HG03097 (cell line): ENCODE data around the gene ABCA8.
"Not testable (repeated sequence)": the region's sequence is repeated elsewhere in the genome, so short reads cannot be mapped to it uniquely, and the experiment has no call there.

Experiments used
- ATAC-seq: cut with Tn5 transposase; IDR thresholded peaks from one replicate; pipeline ENCODE4 v1.9.1; 2021; ENCODE audit not compliant: unreplicated experiment, low FRiP score

The ABCA8 gene

DNA sequence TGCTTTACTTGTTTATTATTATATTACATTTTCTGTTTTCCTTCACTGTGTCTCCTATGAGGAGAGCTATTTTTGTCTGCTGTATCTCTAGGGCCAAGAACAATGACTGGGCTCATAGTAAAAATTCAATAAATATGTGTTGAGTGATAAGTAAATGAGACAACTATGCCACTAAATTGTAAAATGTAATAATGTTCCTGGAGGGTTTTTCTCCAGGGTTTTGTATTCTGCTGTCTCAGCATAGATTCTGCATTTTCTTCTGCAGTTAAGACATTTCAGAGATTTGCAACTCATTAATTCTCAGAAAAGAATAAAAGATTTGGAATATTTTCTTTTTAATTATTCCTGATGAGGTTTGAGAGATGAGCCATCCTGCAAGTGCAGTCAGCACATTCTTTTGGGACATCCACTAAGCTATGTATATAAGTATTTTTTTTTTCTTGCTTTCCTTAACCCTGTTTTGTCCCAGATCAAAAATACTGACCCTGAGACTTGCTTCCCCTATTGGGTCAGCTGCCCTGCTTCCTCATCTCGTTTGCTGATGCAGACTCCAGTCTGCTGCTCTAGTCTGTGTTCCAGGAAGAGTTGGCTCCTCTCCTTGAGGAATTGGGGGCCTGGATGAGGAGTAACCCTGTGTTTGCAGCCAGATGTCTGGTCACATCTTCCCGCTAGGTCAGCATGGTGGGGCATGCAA is 122.9 kb downstream of the ABCA8 start:
- ATAC-seq: no peak

DNA sequence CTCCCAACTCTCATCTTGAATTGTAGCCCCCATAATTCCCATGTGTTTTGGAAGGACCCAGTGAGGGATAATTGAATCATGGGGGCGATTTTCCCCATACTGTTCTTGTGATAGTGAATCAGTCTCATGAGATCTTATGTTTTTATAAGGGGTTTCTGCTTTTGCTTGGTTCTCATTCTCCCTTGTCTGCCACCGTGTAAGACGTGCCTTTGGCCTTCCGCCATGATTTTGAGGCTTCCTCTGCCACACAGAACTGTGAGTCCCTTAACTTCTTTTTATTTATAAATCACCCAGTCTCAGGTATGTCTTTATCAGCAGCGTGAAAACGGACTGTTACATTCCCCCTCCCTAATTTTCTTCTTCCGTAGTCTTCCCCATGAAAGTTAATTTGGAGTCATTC is 124.0 kb downstream of the ABCA8 start:
- no peak for ATAC-seq

DNA sequence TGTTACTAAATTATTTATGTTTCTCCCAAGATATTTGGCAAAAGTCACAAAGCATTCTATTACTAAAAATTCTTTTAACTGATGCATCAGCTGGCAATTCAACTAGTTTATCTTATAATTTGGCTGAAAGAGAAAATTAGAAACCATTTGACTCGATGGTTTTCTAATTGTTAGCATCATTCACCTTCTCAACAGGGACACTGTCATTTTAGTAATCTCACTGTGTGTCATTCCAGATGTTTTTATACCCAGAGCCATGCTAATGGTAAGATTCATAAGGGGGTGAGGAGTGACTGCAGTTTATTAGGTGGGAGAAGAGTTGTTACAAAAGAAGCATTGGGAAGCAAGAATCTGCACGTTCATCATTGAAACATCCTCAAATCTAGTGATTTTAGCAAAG is 124.9 kb downstream of the ABCA8 start:
- ATAC-seq: no peak

DNA sequence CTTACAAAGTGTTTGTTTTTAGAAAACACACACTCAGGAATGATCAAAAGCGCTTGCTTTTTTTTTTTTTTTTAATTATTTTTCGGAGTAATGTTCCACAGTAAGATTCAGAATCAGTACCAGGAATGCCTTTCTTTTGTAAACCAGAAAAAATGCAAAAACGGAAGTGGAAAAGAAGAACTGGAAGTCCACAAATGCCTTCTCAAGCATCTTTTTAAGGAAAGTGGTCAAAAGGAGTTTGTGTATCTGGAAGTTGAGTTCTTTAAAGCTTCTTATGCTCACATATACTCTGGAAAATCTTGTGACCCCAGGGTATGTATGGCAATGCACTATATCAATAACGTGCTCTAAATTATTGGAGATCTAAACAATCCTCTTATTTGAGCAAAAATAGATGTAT is 126.0 kb downstream of the ABCA8 start:
- no peak for ATAC-seq

DNA sequence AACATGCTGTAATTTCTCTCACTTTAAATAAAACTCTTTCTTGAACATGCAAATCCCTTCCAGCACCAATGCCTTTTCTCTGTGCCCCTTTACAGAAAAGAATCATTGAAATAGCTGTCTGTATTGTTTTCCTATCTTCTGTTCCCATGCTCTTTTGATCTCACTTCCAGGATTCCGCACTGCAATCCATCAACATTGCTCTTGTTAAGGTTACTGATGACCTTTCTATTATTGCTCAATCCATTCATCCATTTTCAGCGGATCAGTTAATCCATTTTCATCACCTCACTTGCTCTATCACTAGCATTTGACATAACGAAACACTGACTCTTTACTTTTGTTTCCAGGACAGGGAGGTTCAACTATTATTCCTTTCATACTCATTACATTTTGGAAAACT is 130.5 kb downstream of the ABCA8 start:
- no peak for ATAC-seq

DNA sequence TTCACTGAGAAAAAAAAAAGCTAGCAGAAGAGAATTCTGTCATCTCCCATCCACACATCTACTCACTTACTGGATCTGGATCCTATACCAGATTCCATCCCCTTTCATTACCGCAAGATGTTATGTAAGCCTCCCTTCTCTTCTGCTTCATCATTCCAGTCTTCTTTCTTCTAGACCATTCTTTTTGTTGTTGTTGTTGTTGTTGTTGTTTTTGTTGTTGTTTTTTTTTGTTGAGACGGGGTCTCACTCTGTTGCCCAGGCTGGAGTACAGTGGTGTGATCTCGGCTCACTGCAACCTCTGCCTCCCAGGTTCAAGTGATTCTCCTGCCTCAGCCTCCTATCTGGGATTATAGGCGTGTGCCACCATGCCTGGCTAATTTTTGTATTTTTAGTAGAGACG is 131.0 kb downstream of the ABCA8 start:
- not testable (repeated sequence) for ATAC-seq

DNA sequence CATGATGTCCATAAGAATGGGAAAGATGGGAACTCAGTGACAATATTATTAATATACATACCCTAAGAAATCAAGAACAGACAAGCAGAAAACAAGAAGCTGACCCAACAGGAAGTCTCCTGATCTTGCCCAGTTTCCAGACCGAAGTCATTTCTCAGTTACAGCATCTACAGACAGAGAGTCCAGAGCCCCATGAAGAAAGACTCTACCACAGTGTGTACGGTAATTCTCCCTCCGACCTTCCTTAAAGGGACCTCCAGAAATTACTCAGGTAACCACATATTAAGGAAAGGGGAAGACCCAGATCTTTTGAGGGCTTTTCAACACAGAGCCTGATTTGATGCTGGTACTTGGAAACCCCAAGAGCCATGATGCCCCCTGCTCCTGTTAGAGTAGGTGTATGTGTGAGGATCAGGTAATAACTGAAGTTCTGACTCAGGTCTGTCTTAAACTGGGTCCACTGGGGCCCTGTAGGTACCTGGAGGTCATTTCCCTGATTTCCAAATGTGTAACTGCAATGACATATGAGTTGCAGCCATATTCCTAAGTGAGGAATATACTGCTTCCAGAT is 132.4 kb downstream of the ABCA8 start:
- ATAC-seq: no peak

DNA sequence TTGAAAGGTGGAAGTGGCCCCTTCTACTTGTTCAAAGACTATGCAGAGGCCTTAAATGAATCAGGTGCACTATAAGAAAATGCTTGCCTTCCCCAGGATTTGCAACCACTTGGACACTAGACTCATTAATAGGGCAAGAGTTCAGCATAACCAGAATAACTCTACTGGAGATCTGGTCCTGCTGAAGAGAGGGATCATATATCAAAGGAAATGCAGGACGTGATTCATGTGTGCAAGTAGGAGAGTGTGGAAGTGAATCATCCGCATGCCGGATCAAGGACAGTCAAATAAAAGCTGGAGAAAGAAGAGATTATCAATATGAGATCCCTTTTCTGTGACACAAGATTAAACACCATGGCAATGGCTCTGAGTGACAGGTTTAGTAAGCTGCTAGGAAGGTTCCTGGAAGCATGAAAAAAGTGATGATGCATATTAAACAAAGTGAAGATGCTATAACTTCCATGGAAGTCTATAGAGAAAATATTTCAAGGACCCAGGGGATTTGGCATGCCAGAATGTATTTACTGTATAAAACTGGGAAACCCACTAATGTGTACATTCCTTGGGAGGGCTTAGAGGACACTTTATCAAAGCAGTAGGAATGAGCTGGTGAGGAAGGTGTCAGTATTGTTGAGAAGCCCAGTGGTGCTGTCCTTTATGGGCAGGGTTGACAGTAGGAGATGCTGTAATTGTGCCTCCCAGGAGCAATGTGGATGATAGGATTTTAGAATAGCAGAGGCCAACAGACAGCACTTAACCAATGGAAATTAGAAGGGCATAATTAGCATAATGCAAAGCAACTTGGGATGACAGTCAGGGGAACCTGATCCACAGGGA is 133.1 kb downstream of the ABCA8 start:
- no peak for ATAC-seq

DNA sequence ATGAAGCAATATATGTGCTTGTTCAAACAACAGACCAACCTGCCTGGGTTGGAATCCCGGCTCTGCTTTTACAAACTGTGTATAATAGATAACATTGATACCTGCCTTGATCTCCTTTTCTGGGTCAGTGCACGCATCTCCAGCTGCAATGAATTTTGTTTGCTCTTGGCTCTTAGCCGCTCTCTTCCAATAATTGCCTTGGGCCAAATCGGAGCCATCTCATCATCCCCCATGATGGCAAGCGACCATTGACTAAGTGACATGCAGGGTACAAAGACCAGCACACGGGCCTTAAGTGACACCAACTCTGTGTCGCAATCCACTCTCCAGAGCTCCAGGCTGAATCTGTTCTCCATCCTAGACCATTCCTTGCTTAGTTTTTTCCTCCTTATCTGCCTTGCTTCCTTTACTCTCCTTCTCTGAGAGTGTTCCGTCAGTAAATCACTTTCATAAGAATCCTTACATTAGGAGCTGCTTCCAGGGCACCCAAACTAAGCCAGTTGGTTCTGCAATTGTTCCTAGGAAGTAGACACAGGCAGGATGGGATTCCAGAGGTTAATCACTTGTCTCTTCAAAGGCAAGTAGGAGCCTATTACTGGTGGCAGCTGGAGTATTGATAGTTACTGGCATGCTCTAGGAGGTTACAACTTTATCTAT is 134.2 kb downstream of the ABCA8 start:
- ATAC-seq: no peak

DNA sequence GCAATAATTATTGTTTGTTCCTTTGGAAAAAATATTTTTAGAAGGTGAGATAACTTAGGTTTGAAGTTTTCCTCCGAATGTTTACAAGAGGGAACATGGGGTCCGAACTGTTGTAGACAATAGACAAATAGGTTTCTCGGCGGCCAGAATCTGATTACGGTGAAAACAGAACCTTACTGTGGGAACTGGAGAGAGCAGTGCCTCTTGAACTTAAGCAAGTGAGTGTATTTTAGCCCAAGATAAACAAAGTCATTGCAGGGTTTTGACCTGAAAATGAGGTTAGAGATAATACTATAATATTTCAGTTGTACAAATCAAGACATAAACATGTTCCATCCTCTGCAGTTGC is 134.7 kb downstream of the ABCA8 start:
- no peak for ATAC-seq

DNA sequence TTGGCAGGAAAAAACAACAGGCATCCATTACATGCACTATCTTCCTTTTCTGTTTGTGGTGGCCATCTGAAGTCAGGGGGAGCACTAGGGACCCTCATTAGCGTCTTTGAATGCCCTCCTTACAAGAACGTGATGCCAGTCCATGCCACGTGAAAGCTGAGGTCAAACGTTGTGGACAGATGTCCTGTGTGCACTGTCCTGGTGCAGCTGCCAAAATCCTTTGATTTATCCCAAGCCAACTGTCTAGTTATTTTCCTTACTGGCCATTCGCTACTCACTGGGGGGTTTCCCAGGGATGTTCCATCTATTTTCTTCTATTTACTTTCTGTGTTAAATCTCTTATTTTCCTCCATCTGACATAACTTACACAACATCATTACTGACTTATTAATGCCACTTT is 135.7 kb downstream of the ABCA8 start:
- no peak for ATAC-seq
